ES-I3 (cell line): ENCODE results near the gene VIPR2.
A peak's percentile ranks its signal among the peaks of the same experiment; 100 is the strongest.
"Not testable (repeated sequence)": the region's sequence is repeated elsewhere in the genome, so short reads cannot be mapped to it uniquely, and the experiment has no call there.

Experiments
- H3K36me3 ChIP-seq: 2 replicates; pipeline ENCODE4 v1.6.1; 2013; ENCODE audit warnings: mild to moderate bottlenecking, low read length, control low read depth, moderate library complexity; ENCODE audit not compliant: insufficient read depth
- H3K4me1 ChIP-seq: 2 replicates; pipeline ENCODE4 v1.6.1; 2013; ENCODE audit warnings: mild to moderate bottlenecking, control low read depth, low read length; ENCODE audit not compliant: insufficient read depth
- H3K9ac ChIP-seq: 2 replicates; pipeline ENCODE4 v1.6.1; 2013; ENCODE audit warnings: low read depth, mild to moderate bottlenecking, low read length, moderate library complexity
- H3K9me3 ChIP-seq: 2 replicates; pipeline ENCODE4 v1.6.1; 2013; ENCODE audit warnings: mild to moderate bottlenecking, low read length, moderate library complexity; ENCODE audit not compliant: control insufficient read depth, insufficient read depth

Gene VIPR2

GRCh38 chr7:158999496-158999895, 145.2 kb downstream of the VIPR2 start:
- Histone ChIP-seq H3K4me1 (no peaks in the 10 kb centered on the region), H3K9ac (no peak overlapping the region)

GRCh38 chr7:158998261-158998660, 146.4 kb downstream of the VIPR2 start:
- H3K9ac ChIP-seq, H3K4me1 ChIP-seq, H3K36me3 ChIP-seq: not testable (repeated sequence)
- peaks cover 10% of the 10 kb centered on the region for H3K9me3 ChIP-seq

More at GRCh38 chr7:158999496-158999895, 145.2 kb downstream of the VIPR2 start:
- Histone ChIP-seq H3K9me3 (peaks cover 10% of the 10 kb centered on the region), H3K36me3 (no peaks in the 10 kb centered on the region)

GRCh38 chr7:158997471-158997870, 147.2 kb downstream of the VIPR2 start:
- Histone ChIP-seq H3K36me3 (no peaks in the 10 kb centered on the region), H3K9me3 (peaks cover 10% of the 10 kb centered on the region), H3K9ac (peak overlapping the region; percentile 21; the same call in 1 of the 2 replicates), H3K4me1 (no peaks in the 10 kb centered on the region)

- no peaks in the 10 kb centered on the region for H3K4me1 ChIP-seq
- H3K9ac ChIP-seq = peak overlapping the region; percentile 21; the same call in 1 of the 2 replicates
- no peaks in the 10 kb centered on the region for H3K36me3 ChIP-seq
- H3K9me3 ChIP-seq = peaks cover 10% of the 10 kb centered on the region
These were observed 147.6 kb downstream of the VIPR2 start for GRCh38 chr7:158997110-158997453.

GRCh38 chr7:158996214-158997109, 148.2 kb downstream of the VIPR2 start:
- H3K9ac ChIP-seq = peak overlapping the region; percentile 21; the same call in 1 of the 2 replicates
- no peaks in the 10 kb centered on the region for H3K4me1 ChIP-seq
- no peaks in the 10 kb centered on the region for H3K36me3 ChIP-seq
- H3K9me3 ChIP-seq = peaks cover 7% of the 10 kb centered on the region

- Histone ChIP-seq H3K36me3 (no peaks in the 10 kb centered on the region), H3K9ac (no peak overlapping the region), H3K9me3 (peaks cover 3% of the 10 kb centered on the region), H3K4me1 (no peaks in the 10 kb centered on the region)
These were observed 149.2 kb downstream of the VIPR2 start for GRCh38 chr7:158995514-158995913.

GRCh38 chr7:158994687-158995086, 150.0 kb downstream of the VIPR2 start:
- H3K4me1 ChIP-seq = no peaks in the 10 kb centered on the region
- H3K9ac ChIP-seq = no peak overlapping the region
- no peaks in the 10 kb centered on the region for H3K36me3 ChIP-seq
- peaks cover 3% of the 10 kb centered on the region for H3K9me3 ChIP-seq

GRCh38 chr7:158993591-158993990, 151.1 kb downstream of the VIPR2 start:
- Histone ChIP-seq H3K4me1 (no peaks in the 10 kb centered on the region), H3K36me3 (no peaks in the 10 kb centered on the region), H3K9me3 (peaks cover 3% of the 10 kb centered on the region), H3K9ac (no peak overlapping the region)

GRCh38 chr7:158992759-158993158, 151.9 kb downstream of the VIPR2 start:
- peaks cover 3% of the 10 kb centered on the region for H3K9me3 ChIP-seq
- H3K4me1 ChIP-seq = no peaks in the 10 kb centered on the region
- peak overlapping the region; percentile 22; the same call in 1 of the 2 replicates for H3K9ac ChIP-seq

GRCh38 chr7:158991824-158992621, 152.6 kb downstream of the VIPR2 start:
- Histone ChIP-seq H3K4me1 (no peaks in the 10 kb centered on the region), H3K9ac (no peak overlapping the region; the same call in 1 of the 2 replicates), H3K9me3 (peaks cover 3% of the 10 kb centered on the region), H3K36me3 (no peaks in the 10 kb centered on the region)

More at GRCh38 chr7:158992759-158993158, 151.9 kb downstream of the VIPR2 start:
- no peaks in the 10 kb centered on the region for H3K36me3 ChIP-seq

- no peak overlapping the region for H3K9ac ChIP-seq
These were observed 155.7 kb downstream of the VIPR2 start for GRCh38 chr7:158988996-158989395.

GRCh38 chr7:158988302-158988862, 156.3 kb downstream of the VIPR2 start:
- 0 out of 2 replicates have a peak, but pooled peaks cover 5% of the 10 kb centered on the region for H3K9me3 ChIP-seq
- no peaks in the 10 kb centered on the region for H3K4me1 ChIP-seq
- no peaks in the 10 kb centered on the region for H3K36me3 ChIP-seq
- no peak overlapping the region for H3K9ac ChIP-seq

More at GRCh38 chr7:158988996-158989395, 155.7 kb downstream of the VIPR2 start:
- H3K4me1 ChIP-seq = no peaks in the 10 kb centered on the region
- H3K9me3 ChIP-seq = no peaks in the 10 kb centered on the region
- H3K36me3 ChIP-seq = no peaks in the 10 kb centered on the region

GRCh38 chr7:158987691-158988090, 157.0 kb downstream of the VIPR2 start:
- Histone ChIP-seq H3K36me3 (no peaks in the 10 kb centered on the region; the same call in 1 of the 2 replicates), H3K4me1 (no peaks in the 10 kb centered on the region), H3K9me3 (0 out of 2 replicates have a peak, but pooled peaks cover 11% of the 10 kb centered on the region), H3K9ac (no peak overlapping the region)

GRCh38 chr7:158985583-158985982, 159.1 kb downstream of the VIPR2 start:
- Histone ChIP-seq H3K36me3 (no peaks in the 10 kb centered on the region; the same call in 1 of the 2 replicates), H3K4me1 (no peaks in the 10 kb centered on the region), H3K9ac (no peak overlapping the region), H3K9me3 (peaks cover 20% of the 10 kb centered on the region)
